ENCODE measurements around the gene IL1RL2. TPM values are rescaled to one million over a fixed set of nuclear protein-coding genes. Genes with fewer than 3 reads are reported as not detected.

The IL1RL2 gene
- polyA plus RNA-seq, 10 donors = 0.09 to 0.90 (median 0.19) TPM

DNA sequence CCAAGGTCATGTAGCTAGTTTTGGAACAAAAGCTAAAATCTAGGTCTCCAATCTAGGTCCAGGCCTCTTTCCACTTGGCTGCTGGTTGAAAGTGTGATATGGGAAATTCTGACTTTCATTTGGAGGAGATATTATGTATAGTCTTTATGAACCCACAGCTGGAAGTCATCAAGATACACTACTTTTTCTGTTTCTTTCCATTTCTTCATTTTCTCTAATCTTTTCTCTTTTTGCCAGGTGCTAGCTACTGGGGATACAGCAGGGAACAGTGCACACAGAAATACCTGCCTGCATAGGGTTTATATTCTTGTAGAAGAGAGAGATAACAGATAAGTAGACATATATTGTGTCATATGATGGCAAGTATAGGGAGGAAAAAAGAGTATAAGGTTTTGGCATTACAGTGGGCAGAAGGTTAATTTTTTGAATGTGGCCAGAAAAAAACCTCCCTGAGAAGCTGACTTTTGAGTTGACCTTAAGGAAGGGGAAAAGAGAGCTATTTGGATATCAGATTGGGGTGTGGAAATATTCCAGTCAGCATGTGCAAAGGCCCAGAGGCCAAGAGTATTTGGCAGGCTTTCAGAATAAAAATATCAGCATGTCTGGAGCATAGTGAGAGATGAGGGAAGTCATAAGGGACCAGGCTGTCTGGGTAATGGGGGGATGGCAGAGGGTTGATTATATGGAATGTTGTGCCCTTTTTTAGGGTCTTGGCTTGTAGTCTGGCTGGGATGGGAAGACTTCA is 28.6 kb upstream of the IL1RL2 start:
- DNase-seq = no peak

DNA sequence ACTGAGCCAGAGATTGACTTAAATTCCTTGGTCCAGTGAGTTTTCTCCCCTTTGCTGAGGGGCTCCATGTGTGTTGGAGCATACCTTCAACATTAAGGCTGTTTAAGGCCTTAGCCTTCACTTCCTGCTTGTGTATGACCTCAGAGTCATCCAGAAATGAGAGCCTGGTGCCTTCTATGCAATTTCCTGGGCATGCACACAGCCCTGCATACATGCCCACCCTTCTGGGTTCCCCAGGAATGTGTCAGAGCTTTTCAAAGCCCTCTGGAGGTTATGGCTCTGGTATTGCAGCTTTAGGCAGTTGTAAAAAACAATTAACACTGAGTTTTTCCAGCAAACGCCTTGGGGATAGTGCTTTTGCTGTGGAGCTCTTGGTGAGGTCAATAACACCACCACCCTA is 27.5 kb upstream of the IL1RL2 start:
- no peak for DNase-seq

DNA sequence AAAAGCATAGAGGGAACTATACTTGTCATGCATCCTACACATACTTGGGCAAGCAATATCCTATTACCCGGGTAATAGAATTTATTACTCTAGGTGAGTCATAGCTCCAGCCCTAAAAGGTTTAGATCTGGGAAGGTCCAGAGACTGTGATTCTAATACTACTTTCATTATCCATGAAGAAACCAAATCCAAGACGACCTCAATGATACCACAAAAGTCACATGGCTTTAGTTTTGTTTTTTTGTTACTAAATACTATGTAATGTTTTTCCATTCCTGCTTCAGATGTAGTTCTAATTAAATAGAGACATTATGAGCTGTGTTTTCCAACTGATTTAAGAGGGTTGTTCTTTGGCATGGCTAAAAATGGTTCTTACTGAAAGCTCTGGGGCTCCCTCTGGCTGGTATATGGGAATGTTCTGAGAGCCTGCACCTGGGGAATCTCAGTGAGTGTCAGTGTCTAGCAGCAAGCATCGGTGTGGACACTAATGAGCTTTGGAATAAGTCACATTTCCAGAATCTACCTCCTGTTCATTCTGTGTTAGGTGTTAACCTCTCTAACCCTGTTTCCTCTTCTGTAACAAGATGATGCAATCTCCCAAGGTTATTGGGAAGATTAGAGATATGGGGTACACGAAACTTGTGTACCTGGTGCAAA is 20.5 kb upstream of the IL1RL2 start:
- DNase-seq = peak in 2 of 3 donors; percentile 36 to 52

DNA sequence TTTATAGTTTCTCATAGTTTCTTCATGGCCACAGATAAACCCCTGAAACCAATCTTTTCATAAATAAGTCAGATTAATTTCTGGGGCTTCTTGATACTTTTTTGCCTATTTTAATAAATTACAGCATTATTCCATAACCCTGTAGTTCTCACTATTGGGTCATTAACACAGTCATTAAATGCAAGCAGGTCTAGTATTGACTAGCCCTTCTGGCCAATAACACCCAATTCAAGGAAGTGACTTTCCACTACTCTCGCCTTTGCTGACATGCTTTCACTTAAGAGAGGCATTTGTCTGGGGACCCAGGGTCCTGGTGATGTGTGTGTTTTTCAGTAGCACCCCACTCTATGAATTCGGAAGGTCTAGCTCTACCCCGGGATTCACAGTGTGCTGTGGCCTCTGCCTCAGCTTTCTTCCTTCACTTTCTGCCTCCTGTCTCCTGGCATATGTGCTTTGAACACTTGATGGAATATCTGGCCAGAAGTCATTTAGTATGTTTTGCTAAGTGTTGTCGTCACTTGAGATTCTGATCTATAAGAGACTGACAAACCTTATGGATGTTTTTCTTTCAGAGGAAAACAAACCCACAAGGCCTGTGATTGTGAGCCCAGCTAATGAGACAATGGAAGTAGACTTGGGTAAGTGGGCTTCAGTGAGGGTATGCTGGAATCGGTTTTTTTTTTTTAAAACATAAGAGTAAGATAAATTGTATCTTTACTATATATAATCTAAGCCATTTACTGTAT is 18.6 kb upstream of the IL1RL2 start:
- DNase-seq = no peak

DNA sequence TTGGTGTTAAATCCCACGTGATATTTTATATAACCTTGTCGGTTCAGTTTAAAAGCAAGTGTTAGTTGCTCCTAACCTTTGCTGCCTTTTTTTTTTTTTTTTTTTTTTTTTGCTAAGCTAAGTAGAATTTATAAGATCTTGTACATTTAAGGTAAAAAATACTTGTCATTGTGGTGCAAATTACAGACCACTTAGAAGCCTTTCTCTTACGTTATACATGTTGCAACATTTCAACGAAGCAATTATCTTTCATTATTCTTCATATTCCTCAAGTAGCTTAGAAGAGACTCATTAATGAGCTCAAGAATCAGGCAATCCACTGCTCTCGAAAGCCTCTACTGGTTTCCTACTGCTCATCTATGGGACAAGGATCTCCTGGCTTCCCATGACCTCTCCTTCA is 14.9 kb upstream of the IL1RL2 start:
- no peak for DNase-seq

DNA sequence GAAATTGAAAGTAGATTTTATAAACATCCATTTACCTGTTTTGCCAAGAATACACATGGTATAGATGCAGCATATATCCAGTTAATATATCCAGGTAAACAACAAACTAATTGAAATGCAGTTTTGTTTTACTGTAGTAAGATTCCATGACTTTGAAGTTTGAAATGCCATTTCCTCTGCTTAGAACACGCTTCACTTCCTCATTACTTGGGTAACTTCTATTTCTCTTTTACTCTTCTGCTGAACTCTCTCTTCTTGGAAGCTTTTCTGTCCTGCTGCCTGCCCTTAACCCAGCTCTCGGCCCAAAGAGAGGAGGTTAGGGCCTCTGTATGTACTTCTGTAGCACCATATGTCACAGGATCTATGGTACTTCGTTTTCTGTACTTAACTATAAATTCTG is 14.1 kb upstream of the IL1RL2 start:
- no peak for DNase-seq

DNA sequence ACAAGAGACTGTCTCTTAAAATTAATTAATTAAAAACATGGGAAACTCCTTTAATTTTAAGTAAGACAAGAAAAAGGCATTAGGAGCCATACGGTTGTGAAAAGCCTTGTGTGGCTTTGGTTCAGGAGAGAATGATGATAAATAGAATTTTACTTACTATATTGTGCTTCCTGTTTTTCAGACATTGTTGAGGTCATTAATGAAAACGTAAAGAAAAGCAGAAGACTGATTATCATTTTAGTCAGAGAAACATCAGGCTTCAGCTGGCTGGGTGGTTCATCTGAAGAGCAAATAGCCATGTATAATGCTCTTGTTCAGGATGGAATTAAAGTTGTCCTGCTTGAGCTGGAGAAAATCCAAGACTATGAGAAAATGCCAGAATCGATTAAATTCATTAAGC is 10.7 kb upstream of the IL1RL2 start:
- no peak for DNase-seq

DNA sequence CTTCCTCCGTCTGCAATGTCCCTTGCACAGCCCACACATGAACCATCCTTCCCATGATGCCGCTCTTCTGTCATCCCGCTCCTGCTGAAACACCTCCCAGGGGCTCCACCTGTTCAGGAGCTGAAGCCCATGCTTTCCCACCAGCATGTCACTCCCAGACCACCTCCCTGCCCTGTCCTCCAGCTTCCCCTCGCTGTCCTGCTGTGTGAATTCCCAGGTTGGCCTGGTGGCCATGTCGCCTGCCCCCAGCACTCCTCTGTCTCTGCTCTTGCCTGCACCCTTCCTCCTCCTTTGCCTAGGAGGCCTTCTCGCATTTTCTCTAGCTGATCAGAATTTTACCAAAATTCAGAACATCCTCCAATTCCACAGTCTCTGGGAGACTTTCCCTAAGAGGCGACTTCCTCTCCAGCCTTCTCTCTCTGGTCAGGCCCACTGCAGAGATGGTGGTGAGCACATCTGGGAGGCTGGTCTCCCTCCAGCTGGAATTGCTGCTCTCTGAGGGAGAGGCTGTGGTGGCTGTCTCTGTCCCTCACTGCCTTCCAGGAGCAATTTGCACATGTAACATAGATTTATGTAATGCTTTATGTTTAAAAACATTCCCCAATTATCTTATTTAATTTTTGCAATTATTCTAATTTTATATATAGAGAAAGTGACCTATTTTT is 8.9 kb upstream of the IL1RL2 start:
- DNase-seq = no peak

DNA sequence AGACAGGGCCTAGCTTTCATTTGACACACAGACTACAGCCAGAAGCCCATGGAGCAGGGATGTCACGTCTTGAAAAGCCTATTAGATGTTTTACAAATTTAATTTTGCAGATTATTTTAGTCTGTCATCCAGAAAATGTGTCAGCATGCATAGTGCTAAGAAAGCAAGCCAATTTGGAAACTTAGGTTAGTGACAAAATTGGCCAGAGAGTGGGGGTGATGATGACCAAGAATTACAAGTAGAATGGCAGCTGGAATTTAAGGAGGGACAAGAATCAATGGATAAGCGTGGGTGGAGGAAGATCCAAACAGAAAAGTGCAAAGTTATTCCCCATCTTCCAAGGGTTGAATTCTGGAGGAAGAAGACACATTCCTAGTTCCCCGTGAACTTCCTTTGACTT is 7.8 kb upstream of the IL1RL2 start:
- no peak for DNase-seq

DNA sequence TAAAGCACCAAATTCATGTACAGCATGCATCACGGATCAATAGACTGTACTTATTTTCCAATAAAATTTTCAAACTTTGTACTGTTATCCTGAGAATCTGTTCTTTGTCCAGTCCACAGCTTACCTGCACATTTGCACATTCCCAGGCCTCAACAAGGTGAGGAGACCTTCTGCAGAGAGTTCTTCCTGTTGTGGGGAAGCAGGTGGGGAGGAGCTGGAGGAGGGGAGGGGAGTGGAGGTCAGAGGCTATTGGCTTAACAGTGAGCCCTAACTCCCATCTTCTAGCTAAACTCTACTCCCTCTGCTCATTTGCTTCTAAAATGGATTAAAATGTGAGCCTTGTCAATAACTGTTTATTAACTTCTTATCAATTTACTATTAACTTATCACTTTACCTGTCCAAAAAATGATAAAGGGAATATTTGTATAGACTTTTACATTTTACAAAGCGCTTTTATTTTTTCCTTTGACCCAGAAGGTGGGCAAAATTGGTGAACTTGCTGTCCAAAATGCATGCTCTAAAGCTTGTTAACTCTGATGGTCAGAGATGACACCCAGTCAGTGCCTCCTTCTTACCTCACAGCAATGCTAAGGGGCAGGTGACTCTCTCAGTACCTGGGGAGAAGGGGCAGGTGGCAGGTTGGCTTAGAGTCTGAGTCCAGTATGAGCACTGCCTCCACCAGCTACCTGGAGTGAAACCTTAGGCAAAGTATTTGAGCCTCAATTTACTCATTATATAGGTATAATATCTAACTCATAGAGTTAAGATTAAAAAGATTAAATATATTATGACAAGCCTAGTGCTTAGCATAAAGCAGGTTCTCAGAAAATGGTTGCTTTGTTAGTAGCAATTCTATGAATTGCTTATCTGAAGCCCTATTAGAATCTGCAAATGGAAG is 6.8 kb upstream of the IL1RL2 start:
- no peak for DNase-seq

DNA sequence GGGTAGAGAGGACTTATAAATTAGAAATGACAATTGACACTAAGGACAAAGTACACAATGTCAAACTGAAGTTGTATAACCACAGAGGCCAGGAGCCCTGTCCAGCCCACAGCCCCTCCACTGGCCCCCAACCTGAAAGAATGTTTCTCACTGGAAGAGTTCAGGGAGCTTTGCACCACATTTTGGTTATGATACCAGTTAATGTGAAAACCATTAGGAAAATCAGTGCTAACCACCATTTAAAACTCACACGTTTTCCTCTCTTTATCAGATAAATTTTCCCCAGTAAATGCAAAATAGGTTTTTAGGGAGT is 6.2 kb upstream of the IL1RL2 start:
- no peak for DNase-seq

DNA sequence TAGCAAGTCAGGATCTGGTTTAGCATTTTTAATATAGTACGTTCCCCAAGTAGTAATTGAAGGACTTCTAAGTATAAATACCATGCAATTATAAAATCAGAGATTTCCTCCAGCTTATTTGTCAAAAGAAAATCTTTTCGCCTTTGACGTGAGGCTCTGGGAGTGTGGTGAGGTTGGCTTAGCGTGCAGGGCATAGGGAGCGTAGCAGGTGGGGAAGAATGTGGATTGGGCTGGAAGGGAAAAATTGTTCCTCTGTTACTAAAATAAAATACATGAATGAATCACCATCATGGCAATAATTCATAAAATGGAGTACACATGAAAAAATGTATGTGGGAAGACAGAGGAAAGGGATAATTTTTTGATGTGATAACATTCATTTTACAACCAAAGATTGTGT is 5.4 kb upstream of the IL1RL2 start:
- no peak for DNase-seq

DNA sequence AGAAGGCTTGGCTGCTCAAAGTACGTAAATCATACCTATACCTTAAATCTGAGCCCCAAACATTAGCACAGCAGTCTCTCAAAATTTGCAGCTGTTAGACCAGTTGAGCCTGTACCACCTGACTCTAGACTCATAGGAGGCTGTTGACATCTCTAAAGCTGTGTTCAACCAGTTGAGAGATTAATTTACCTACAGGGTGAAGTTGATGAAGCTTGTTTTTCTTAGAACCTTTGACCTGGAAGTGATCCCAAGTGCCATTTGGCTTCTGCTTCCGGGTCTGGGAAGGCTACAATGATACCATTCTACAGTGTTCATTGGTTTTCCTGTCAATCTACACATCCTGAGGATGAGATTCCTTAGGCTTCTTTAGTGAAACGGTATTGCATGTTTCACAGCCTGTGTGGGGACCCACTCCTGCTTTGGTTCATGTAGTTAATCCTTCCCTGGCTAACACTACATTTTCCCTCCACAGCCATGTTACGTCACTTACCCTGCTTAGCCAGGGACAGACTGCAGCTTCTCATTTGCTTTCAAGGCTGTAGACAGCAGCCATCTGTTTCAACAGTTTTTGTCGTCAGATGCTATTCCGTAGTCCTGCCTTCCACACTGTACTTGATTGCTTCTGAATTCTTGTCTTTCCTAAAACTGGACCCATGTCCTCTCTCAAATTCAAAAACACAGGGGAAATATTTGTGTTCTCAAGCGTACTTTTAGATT is 4.7 kb upstream of the IL1RL2 start:
- DNase-seq = peak in 1 of 3 donors; percentile 28

DNA sequence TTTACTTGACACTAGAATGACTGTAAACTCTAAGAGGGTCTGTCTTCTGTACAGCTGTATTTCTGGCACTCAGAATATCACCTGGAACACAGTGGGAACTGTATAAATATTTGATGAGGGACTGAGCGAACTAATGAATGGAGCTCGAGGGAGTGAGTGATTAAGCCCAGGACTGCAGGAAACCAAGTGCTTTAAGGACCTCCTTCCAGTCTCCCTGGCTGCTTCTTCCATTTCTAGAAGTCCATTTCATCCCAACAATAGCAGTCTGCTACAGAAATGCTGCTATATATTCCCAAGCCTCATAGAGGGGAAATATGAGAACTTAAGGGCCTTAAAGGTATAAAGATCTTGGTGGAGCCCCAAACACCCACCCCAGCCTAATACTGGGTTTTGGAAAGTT is 2.8 kb upstream of the IL1RL2 start:
- no peak for DNase-seq

DNA sequence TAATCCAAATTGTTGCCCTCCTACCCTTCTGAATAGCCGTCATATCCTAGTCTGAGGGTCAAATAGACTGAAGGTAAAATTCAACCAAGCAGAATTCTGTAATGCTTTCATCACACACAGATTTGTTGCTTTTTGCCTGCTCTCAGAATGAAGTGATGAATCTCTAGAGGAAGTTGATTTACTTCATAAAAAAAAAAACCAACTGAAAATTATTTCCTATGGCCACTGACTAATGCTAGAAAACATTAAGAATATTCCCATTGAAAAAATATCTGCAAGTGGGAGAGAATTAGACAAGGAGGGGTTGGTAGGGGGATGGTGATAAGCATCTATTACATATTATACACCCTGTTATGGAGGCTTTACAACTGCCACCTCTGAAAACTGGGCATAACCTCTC is 2.3 kb upstream of the IL1RL2 start:
- no peak for DNase-seq

DNA sequence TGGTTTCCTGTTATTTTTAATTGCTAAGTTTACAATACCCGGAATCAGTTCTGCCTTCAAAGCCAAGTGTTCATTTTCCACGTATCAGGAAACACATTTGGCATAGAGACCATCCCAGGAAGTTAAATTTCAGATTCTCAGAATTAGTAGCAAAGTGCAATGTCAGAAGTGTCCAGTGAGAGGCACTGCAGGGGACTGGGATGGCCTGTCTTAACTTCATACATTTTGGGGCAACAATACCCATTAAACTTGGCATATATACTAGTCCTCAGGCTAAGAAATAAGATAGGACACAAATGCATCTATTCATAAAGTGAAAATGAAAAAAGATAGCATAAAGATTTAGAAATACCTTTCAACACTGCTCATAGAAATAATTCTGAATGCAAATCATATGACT is 1.5 kb upstream of the IL1RL2 start:
- DNase-seq = peak in 1 of 3 donors; percentile 15

DNA sequence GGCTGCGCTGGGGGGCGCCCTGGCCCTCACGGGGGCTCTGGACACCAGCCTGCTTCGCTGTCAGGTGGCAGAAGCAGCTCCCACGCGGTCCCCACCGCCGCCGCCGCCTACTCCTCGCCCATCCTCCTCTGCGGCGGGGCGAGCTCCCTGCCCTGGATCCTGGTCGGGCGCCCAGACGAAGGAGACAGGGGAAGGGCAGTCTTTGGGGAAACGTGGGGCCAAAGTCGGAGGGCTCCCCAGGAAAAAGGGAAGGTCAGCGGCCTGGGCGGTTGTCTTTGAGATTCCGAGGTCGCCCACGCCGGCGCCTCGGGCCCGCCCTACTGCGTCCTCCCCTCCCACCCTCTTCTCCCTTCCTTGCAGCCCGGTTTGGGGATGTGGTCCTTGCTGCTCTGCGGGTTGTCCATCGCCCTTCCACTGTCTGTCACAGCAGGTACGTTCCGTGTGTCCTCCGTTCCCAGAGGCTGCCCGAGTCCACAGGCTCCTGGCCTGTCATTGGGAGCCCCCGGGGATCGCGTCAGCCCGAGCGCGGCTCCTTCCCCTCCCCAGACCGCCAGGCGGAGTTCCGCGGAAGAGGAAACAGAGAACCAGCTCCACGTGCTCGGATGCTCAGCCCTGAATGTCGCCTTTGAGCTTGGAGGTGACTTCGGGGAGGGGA is 800 bp downstream of the IL1RL2 start:
- DNase-seq = peak in 2 of 3 donors; percentile 53 to 82

DNA sequence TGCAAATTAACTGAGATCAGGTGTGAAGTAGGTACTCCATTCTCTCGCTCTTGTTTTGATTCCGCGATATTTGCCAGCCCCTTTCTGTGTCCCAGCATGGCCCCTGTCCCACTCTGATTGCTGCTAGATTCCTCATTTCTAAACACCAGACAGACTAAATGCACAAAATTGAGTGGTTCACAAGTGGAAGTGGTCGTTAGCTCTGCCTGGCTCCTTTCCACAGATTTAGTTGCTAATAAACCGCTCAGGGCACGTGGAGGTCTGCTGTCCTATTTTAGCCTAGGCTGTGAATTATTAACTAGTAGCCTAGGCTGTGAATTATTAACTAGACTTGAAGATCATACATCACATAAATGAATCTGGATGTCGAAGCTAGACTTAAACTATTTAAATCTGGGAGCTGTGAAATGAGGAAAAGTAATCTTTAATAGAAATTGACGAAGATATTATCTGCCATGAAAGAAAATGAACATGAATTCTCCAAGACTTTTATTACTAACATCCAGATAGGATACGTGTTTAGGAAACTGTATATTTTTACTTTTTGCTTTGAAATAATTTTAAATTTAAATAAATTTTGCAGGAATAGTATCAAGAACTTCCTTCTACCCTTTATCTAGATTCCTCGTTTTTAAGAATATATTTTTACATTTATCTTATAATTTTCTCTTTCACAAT is 3.7 kb downstream of the IL1RL2 start:
- DNase-seq = no peak

DNA sequence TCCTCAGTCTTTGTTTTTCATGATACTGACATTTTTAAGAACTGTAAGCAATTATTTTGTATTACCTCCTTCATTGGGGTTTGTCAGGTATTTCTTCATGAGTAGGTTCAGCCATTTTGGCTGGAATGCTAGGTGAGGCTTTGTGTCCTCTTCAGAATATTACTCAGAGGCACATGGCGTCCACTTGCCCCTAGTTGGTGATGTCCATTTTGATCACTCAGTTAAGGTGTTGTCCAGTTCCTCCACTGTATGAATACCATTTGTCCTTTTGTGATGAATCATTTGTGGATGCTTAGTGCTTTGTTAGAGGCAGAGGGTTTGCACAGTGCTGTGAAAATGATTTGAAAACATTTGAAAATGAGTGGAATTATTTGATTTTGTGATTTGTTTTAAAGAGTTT is 4.7 kb downstream of the IL1RL2 start:
- no peak for DNase-seq

DNA sequence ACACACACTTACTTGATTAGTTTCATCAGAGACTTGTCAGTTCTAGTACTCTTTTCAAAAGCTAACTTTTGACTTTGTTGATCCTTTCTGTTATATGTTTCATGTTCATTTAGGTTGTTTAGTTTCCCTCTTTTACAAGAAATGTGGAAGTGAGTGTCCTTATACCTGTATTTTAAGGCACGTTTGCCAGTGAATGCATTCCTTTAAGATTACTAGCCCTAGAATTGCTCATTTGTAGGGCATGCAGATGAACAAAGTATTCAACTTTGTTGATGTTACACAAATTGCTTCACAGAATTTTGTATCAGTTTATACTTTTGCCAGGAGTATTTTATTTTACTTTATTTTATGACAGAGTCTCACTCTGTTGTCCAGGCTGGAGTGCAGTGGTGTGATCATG is 6.3 kb downstream of the IL1RL2 start:
- no peak for DNase-seq

All from muscle of back (tissue), 11 donors.